Colonic mucosa (tissue), 4 donors: ENCODE measurements around the gene NNMT. TPM values are rescaled to one million over a fixed set of nuclear protein-coding genes. Genes with fewer than 3 reads are reported as not detected.

ENCODE experiments used
- DNase-seq: peaks from one replicate; pipeline ENCODE4 v3.0.0-alpha.2; 2020
- H3K27ac ChIP-seq: fragments of 200-600 bp; one replicate; pipeline ENCODE4 v1.8.0; 2021
- H3K27me3 ChIP-seq: fragments of 200-600 bp; one replicate; pipeline ENCODE4 v1.8.0; 2021
- H3K36me3 ChIP-seq: fragments of 200-600 bp; one replicate; pipeline ENCODE4 v1.8.0; 2021
- H3K4me1 ChIP-seq: fragments of 200-600 bp; one replicate; pipeline ENCODE4 v1.8.0; 2021; ENCODE audit warnings: mild to moderate bottlenecking
- H3K4me3 ChIP-seq: fragments of 200-600 bp; one replicate; pipeline ENCODE4 v1.8.0; 2021
- H3K9ac ChIP-seq, 2 donors: one replicate each; pipeline ENCODE4 v1.7.0; 2013; ENCODE audit warnings: control low read depth in 2 of 2, low read depth in 2 of 2, low read length in 2 of 2
- H3K9me3 ChIP-seq: fragments of 200-600 bp; one replicate; pipeline ENCODE4 v1.8.0; 2021
- CTCF ChIP-seq: fragments of 200-600 bp; IDR thresholded peaks from one replicate; pipeline ENCODE4 v1.8.0; 2022; ENCODE audit warnings: antibody characterized with exemption, mild to moderate bottlenecking
- intact Hi-C: fragments of 100-400 bp; cut with DNase I; formaldehyde crosslinking; loops from one replicate; pipeline ENCODE4 v1.14.1; 2022
- total RNA-seq, 2 donors: library from RNA; stranded (reverse); fragmentation: NEBNext Ultra II Directional in 1 of 2; extraction: Animal tissue kit (Norgen Biotek cat#: 25700) in 1 of 2; gene quantifications; one replicate each; pipeline ENCODE4 v1.2.1, GENCODE V29; 2021
- donor health status: healthy.
- donor health status: DM: no; HTN: no; CAD: no.
- donor health status: DM: no; HTN: no; CAD: no.

Gene NNMT
- total RNA-seq, 2 donors from 2014 or later, result 13.7 to 41.3 TPM

GRCh38 chr11:114286229-114286628, 10.0 kb upstream of the NNMT start:
- no peaks in the 10 kb centered on the region for H3K4me1 ChIP-seq
- H3K27ac ChIP-seq, result no peak overlapping the region
- no peak overlapping the region for H3K4me3 ChIP-seq
- no peak for DNase-seq
- no peaks in the 10 kb centered on the region for H3K36me3 ChIP-seq
- H3K9me3 ChIP-seq, result no peaks in the 10 kb centered on the region
- no peak overlapping the region for H3K9ac ChIP-seq
- no peak for TF ChIP-seq CTCF
- H3K27me3 ChIP-seq, result no peaks in the 10 kb centered on the region
- intact Hi-C loops, result no loop called here

GRCh38 chr11:114287154-114287553, 9.0 kb upstream of the NNMT start:
- no peak for DNase-seq
- no peak for TF ChIP-seq CTCF

GRCh38 chr11:114288136-114288535, 8.1 kb upstream of the NNMT start:
- H3K9me3 ChIP-seq, result no peaks in the 10 kb centered on the region
- no peaks in the 10 kb centered on the region for H3K27me3 ChIP-seq
- H3K36me3 ChIP-seq, result no peaks in the 10 kb centered on the region
- H3K4me3 ChIP-seq, result no peak overlapping the region
- no peak for TF ChIP-seq CTCF
- DNase-seq, result no peak
- no peak overlapping the region for H3K27ac ChIP-seq
- no peak overlapping the region for H3K9ac ChIP-seq
- intact Hi-C loops, result no loop called here
- H3K4me1 ChIP-seq, result no peaks in the 10 kb centered on the region

More at GRCh38 chr11:114287154-114287553, 9.0 kb upstream of the NNMT start:
- H3K27me3 ChIP-seq, result no peaks in the 10 kb centered on the region
- no peaks in the 10 kb centered on the region for H3K4me1 ChIP-seq
- H3K4me3 ChIP-seq, result no peak overlapping the region
- intact Hi-C loops, result no loop called here
- no peak overlapping the region for H3K27ac ChIP-seq
- no peaks in the 10 kb centered on the region for H3K9me3 ChIP-seq
- no peak overlapping the region for H3K9ac ChIP-seq
- no peaks in the 10 kb centered on the region for H3K36me3 ChIP-seq

- no peak overlapping the region for H3K27ac ChIP-seq
- intact Hi-C loops, result no loop called here
- H3K9me3 ChIP-seq, result no peaks in the 10 kb centered on the region
- no peaks in the 10 kb centered on the region for H3K27me3 ChIP-seq
- no peak for TF ChIP-seq CTCF
- H3K9ac ChIP-seq, result peak overlapping the region in 1 of 2 donors; percentile 2
- no peak overlapping the region for H3K4me3 ChIP-seq
- no peaks in the 10 kb centered on the region for H3K4me1 ChIP-seq
- H3K36me3 ChIP-seq, result no peaks in the 10 kb centered on the region
- DNase-seq, result no peak
Measured at GRCh38 chr11:114289779-114290178, 6.4 kb upstream of the NNMT start.

GRCh38 chr11:114290503-114291235, 5.5 kb upstream of the NNMT start:
- Histone ChIP-seq H3K4me3 (no peak overlapping the region), H3K27ac (no peak overlapping the region), H3K4me1 (no peaks in the 10 kb centered on the region), H3K36me3 (no peaks in the 10 kb centered on the region), H3K27me3 (no peaks in the 10 kb centered on the region), H3K9ac (no peak overlapping the region), H3K9me3 (no peaks in the 10 kb centered on the region)
- intact Hi-C loops, result no loop called here
- TF ChIP-seq CTCF, result no peak
- DNase-seq, result no peak
